Mucosa of descending colon (tissue), 3 donors: ENCODE data around the gene PTP4A1. TPM values are rescaled to one million over a fixed set of nuclear protein-coding genes. Genes with fewer than 3 reads are reported as not detected.

Experiments
- ATAC-seq: fragments of 200-7000 bp; cut with Tn5 transposase; one replicate; pipeline ENCODE4 v1.9.1; 2020; ENCODE audit warnings: mild to moderate bottlenecking, moderate library complexity
- DNase-seq, 3 donors: peaks; one replicate each; pipeline ENCODE4 v3.0.0-alpha.2; 2020
- H3K36me3 ChIP-seq: fragments of 200-600 bp; one replicate; pipeline ENCODE4 v1.8.0; 2021; ENCODE audit warnings: low read depth, mild to moderate bottlenecking
- H3K4me1 ChIP-seq: fragments of 200-600 bp; one replicate; pipeline ENCODE4 v1.8.0; 2021; ENCODE audit warnings: low read depth, mild to moderate bottlenecking
- H3K4me3 ChIP-seq: fragments of 200-600 bp; one replicate; pipeline ENCODE4 v1.8.0; 2021; ENCODE audit warnings: mild to moderate bottlenecking
- H3K9me3 ChIP-seq: fragments of 200-600 bp; one replicate; pipeline ENCODE4 v1.8.0; 2021; ENCODE audit warnings: mild to moderate bottlenecking
- intact Hi-C, 2 donors: fragments of 100-400 bp; cut with DNase I in 1 of 2; cut with micrococcal nuclease in 1 of 2; formaldehyde crosslinking; loops; one replicate each; pipeline versions ENCODE4 v1.11.0 to v1.11.1; 2022; cut with DNase I, micrococcal nuclease
- total RNA-seq, 3 donors: library from RNA; stranded (reverse); fragmentation: NEBNext Ultra II Directional in 2 of 3; extraction: Animal tissue kit (Norgen Biotek cat#: 25700) in 2 of 3; gene quantifications; one replicate each; pipeline versions ENCODE4 v1.2.1 to v1.2.4, GENCODE V29; 2021 to 2023
- TF ChIP-seq, protein P1 (sequence below): fragments of 200-600 bp; IDR thresholded peaks from one replicate; pipeline ENCODE4 v1.8.0; 2022; ENCODE audit warnings: antibody characterized with exemption, mild to moderate bottlenecking
- donor health status: DM: no; HTN: no; CAD: no; lungs with moderate emphysema.
- donor health status: DM: no; HTN: no; CAD: no.
- donor health status: DM: no; HTN: yes; CAD: no.

Gene PTP4A1
- total RNA-seq, 3 donors from 2014 or later: 112 to 177 (median 147) TPM

DNA sequence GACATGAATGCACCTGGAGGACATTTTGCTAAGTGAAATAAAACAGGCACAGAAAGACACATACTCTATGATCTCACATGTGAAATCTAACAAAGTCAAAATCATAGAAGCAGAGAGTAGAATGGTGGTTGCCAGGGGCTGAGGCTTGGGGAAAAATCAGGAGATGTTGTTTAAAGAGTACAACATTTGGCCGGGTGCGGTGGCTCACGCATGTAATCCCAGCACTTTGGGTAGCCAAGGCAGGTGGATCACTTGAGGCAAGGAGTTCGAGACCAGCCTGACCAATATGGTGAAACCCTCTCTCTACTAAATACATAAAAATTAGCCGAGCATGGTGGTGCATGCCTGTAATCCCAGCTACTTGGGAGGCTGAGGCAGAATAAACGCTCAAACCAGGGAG is 26.0 kb upstream of the PTP4A1 start:
- ATAC-seq: no peak
- no peaks in the 10 kb centered on the region for H3K4me1 ChIP-seq
- DNase-seq: no peak
- H3K4me3 ChIP-seq: no peak overlapping the region
- H3K9me3 ChIP-seq: no peaks in the 10 kb centered on the region
- H3K36me3 ChIP-seq: no peaks in the 10 kb centered on the region
- intact Hi-C loops: no loop called here
- TF ChIP-seq, protein P1, sequence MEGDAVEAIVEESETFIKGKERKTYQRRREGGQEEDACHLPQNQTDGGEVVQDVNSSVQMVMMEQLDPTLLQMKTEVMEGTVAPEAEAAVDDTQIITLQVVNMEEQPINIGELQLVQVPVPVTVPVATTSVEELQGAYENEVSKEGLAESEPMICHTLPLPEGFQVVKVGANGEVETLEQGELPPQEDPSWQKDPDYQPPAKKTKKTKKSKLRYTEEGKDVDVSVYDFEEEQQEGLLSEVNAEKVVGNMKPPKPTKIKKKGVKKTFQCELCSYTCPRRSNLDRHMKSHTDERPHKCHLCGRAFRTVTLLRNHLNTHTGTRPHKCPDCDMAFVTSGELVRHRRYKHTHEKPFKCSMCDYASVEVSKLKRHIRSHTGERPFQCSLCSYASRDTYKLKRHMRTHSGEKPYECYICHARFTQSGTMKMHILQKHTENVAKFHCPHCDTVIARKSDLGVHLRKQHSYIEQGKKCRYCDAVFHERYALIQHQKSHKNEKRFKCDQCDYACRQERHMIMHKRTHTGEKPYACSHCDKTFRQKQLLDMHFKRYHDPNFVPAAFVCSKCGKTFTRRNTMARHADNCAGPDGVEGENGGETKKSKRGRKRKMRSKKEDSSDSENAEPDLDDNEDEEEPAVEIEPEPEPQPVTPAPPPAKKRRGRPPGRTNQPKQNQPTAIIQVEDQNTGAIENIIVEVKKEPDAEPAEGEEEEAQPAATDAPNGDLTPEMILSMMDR: no peak

DNA sequence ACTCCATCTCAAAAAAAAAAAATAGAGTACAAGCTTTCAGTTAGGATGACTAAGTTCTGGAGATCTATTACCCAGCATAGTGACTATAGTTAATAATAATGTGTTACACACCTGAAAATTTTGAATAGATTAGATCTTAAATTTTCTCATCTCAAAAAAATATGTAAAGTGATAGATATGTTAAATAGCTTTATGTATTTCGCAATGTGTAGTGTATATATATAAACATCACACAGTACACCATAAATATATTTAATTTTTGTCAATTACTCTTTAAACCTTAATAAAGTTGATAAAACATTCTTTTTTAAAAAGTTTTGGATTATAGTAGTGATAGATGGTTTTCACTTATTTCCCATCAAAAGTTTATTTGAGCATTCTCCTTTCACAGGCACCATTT is 25.6 kb upstream of the PTP4A1 start:
- intact Hi-C loops: no loop called here
- DNase-seq (no peak), ATAC-seq (no peak)
- Histone ChIP-seq H3K9me3 (no peaks in the 10 kb centered on the region), H3K4me1 (no peaks in the 10 kb centered on the region), H3K4me3 (no peak overlapping the region), H3K36me3 (no peaks in the 10 kb centered on the region)
- TF ChIP-seq, protein P1: no peak

DNA sequence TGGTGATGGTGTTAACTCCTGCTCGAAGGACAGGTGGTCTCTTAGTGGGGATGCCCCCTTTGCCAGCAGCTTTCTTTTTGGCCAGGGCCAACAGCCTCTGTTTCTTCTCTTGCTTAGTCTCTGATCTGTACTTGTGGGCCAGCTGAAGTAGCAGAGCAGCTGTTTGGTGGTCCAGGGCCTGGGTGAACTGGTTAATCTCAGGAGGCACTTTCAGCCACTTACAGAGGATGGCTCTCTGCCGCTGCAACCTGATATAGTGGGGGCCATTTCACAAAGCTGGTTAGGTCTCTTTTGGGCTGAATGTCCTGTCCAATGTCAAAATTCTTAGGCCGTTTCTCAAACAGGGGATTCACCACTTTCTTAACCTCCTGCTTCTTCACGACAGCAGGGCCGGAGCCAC is 23.2 kb upstream of the PTP4A1 start:
- intact Hi-C loops: no loop called here
- DNase-seq (no peak), ATAC-seq (no peak)
- Histone ChIP-seq H3K4me1 (peaks cover 6% of the 10 kb centered on the region), H3K9me3 (no peaks in the 10 kb centered on the region), H3K4me3 (no peak overlapping the region), H3K36me3 (no peaks in the 10 kb centered on the region)
- TF ChIP-seq, protein P1: no peak

DNA sequence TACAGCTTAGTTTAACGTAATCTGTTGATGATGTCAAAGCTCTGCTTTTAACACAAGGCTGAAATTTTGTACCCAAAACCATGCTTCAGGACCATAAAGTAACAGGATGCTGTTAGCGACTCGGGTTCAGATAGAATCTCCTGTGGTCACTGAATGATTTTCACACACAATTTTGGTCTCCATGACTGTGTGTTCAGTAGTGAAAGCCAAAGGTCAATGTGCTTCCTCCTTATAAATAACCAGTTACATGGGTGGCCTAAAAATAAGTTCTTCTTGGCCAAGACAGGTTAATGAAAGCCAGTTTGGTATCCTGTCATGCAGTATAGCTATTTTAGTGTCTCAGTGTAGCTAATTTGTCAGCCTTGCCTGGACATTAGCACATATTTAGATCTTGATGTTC is 19.1 kb upstream of the PTP4A1 start:
- Histone ChIP-seq H3K4me3 (no peak overlapping the region), H3K4me1 (peaks cover 7% of the 10 kb centered on the region), H3K36me3 (no peaks in the 10 kb centered on the region), H3K9me3 (no peaks in the 10 kb centered on the region)
- ATAC-seq: peak; percentile 36
- DNase-seq: no peak
- intact Hi-C loops: no loop called here
- TF ChIP-seq, protein P1: no peak

DNA sequence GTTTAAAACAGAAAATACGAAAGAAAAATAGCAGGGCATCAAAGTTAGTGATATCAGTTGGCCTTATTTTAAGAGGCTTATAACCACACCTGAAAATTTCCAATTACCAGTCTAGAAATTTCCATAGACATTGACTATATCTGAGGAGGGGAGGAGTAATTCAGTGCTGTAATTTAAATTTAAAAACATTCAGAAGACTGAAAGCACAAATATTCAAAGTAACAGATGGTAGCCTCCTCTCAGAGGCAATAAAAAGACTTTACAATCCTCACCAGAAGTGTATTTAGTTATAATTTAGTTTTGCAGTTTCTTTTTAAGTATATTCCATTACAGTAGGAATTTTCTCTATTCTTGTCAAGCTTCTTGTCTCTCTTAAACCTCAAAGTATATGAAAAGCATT is 18.4 kb upstream of the PTP4A1 start:
- Histone ChIP-seq H3K4me1 (peaks cover 7% of the 10 kb centered on the region), H3K4me3 (no peak overlapping the region), H3K36me3 (no peaks in the 10 kb centered on the region), H3K9me3 (no peaks in the 10 kb centered on the region)
- DNase-seq: no peak
- ATAC-seq: peak; percentile 31
- TF ChIP-seq, protein P1: no peak
- intact Hi-C loops: no loop called here

DNA sequence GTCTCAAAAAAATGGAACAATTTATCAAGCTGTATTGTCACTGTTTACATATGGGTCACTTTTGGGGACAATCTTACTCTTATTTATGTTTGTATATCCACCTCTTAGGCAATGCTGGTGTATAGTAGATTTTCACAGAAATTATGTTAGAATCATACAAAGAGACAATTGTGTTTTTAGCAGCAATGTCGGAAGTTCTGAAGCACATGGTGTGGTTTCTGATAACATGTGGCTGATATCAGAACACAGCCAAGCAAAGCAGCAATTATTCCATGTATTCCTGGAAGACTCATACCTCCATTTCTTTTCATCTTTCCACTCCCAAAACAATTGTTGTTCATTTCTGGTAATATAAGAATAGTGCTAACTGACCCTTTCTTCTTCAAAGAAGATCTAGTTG is 17.5 kb upstream of the PTP4A1 start:
- intact Hi-C loops: no loop called here
- no peak for DNase-seq
- TF ChIP-seq, protein P1: no peak
- H3K36me3 ChIP-seq: no peaks in the 10 kb centered on the region
- peaks cover 7% of the 10 kb centered on the region for H3K4me1 ChIP-seq
- no peaks in the 10 kb centered on the region for H3K9me3 ChIP-seq
- H3K4me3 ChIP-seq: no peak overlapping the region
- ATAC-seq: no peak
